KMS-11 (cell line): ENCODE data around the gene DNAJC1.
"Not testable (repeated sequence)": the region's sequence is repeated elsewhere in the genome, so short reads cannot be mapped to it uniquely, and the experiment has no call there.

ENCODE experiments used
- H2AFZ ChIP-seq: fragments of 200-600 bp; sonication (generic); 2 replicates; pipeline ENCODE4 v1.6.1; 2016; ENCODE audit warnings: antibody characterized with exemption, mixed run types, low read depth
- H3K27ac ChIP-seq: fragments of 200-600 bp; sonication (generic); 2 replicates; pipeline ENCODE4 v1.6.1; 2016; ENCODE audit warnings: mild to moderate bottlenecking, mixed run types
- H3K27me3 ChIP-seq: fragments of 200-600 bp; sonication (generic); 2 replicates; pipeline ENCODE4 v1.6.1; 2017; ENCODE audit warnings: mild to moderate bottlenecking, low read depth, mixed run types, moderate library complexity; ENCODE audit not compliant: insufficient read depth
- H3K36me3 ChIP-seq: fragments of 200-600 bp; sonication (generic); 2 replicates; pipeline ENCODE4 v1.6.1; 2017; ENCODE audit warnings: mild to moderate bottlenecking, mixed run types; ENCODE audit not compliant: insufficient read depth
- H3K4me1 ChIP-seq: fragments of 200-600 bp; sonication (generic); 2 replicates; pipeline ENCODE4 v1.6.1; 2016; ENCODE audit warnings: mild to moderate bottlenecking, low read depth, mixed run types; ENCODE audit not compliant: poor library complexity, severe bottlenecking
- H3K4me2 ChIP-seq: fragments of 200-600 bp; sonication (generic); 2 replicates; pipeline ENCODE4 v1.7.0; 2016; ENCODE audit warnings: mild to moderate bottlenecking, mixed run types
- H3K4me3 ChIP-seq: fragments of 200-600 bp; sonication (generic); IDR thresholded peaks from 2 replicates; pipeline ENCODE4 v1.6.1; 2017; ENCODE audit warnings: low read depth, low read length, mixed read lengths; ENCODE audit not compliant: insufficient read depth
- H3K79me2 ChIP-seq: fragments of 200-600 bp; sonication (generic); 2 replicates; pipeline ENCODE4 v1.6.1; 2016; ENCODE audit warnings: low read depth, mixed run types; ENCODE audit not compliant: insufficient read depth
- H3K9ac ChIP-seq: fragments of 200-600 bp; sonication (generic); 2 replicates; pipeline ENCODE4 v1.6.1; 2016; ENCODE audit warnings: mild to moderate bottlenecking, mixed run types
- H4K20me1 ChIP-seq: fragments of 200-600 bp; sonication (generic); 2 replicates; pipeline ENCODE4 v1.6.1; 2016; ENCODE audit warnings: mild to moderate bottlenecking, mixed run types; ENCODE audit not compliant: insufficient read depth
- TF ChIP-seq, protein P1 (sequence below): fragments of 200-600 bp; sonication (generic); conservative IDR thresholded peaks from 2 replicates; pipeline ENCODE4 v1.6.1; 2017; ENCODE audit warnings: low read depth, mild to moderate bottlenecking, antibody characterized with exemption, low read length, moderate library complexity, mixed read lengths

DNAJC1 gene

DNA sequence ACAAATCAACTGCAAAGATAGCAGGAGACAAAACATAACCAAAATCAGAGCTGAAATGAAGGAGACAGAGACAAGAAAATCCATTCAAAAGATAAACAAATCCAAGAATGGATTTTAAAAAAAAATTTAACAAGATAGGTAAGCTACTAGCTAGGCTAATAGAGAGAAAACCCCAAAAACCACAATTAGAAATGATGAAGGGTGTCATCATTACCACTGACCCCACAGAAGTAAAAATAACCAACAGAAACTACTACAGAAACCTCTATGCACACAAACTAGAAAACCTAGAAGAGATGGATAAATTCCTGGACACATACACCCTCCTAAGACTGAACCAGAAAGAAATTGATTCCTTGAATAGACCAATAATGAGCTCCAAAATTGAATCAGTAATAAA is 117.6 kb downstream of the DNAJC1 start:
- TF ChIP-seq, protein P1, sequence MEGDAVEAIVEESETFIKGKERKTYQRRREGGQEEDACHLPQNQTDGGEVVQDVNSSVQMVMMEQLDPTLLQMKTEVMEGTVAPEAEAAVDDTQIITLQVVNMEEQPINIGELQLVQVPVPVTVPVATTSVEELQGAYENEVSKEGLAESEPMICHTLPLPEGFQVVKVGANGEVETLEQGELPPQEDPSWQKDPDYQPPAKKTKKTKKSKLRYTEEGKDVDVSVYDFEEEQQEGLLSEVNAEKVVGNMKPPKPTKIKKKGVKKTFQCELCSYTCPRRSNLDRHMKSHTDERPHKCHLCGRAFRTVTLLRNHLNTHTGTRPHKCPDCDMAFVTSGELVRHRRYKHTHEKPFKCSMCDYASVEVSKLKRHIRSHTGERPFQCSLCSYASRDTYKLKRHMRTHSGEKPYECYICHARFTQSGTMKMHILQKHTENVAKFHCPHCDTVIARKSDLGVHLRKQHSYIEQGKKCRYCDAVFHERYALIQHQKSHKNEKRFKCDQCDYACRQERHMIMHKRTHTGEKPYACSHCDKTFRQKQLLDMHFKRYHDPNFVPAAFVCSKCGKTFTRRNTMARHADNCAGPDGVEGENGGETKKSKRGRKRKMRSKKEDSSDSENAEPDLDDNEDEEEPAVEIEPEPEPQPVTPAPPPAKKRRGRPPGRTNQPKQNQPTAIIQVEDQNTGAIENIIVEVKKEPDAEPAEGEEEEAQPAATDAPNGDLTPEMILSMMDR, result no peak
- Histone ChIP-seq H3K27me3 (no peaks in the 10 kb centered on the region), H3K36me3 (no peaks in the 10 kb centered on the region; the same call in 1 of the 2 replicates), H3K27ac (no peak overlapping the region; the same call in 1 of the 2 replicates), H3K9ac (no peak overlapping the region), H3K4me1 (peaks cover 67% of the 10 kb centered on the region), H3K79me2 (peaks cover 52% of the 10 kb centered on the region), H3K4me2 (peak overlapping the region; percentile 90), H3K4me3 (no peak overlapping the region), H2AFZ (no peak overlapping the region), H4K20me1 (no peaks in the 10 kb centered on the region)

DNA sequence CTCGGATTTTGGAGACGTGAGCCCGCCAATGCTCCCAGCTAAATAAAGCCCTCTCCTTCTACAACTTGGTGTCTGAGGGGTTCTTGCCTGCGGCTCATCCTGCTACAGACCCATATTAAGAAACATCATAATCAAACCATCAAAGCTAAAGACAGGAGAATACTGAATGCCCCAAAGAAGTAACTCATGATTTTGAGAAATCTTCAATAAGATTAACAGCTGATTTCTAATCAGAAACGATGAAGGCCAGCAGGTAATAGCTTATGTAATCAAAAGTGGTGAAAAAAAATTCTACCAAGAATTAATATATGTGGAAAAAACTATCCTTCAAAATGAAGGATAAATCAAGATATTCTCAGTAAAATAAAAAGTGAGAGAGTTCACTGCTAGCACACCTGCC is 130.3 kb downstream of the DNAJC1 start:
- Histone ChIP-seq H4K20me1 (no peaks in the 10 kb centered on the region), H3K9ac (no peak overlapping the region), H3K4me1 (peaks cover 25% of the 10 kb centered on the region), H3K36me3 (no peaks in the 10 kb centered on the region), H3K79me2 (no peaks in the 10 kb centered on the region), H3K27me3 (no peaks in the 10 kb centered on the region), H3K27ac (no peak overlapping the region), H3K4me3 (no peak overlapping the region), H3K4me2 (no peak overlapping the region), H2AFZ (no peak overlapping the region)
- TF ChIP-seq, protein P1, result no peak

DNA sequence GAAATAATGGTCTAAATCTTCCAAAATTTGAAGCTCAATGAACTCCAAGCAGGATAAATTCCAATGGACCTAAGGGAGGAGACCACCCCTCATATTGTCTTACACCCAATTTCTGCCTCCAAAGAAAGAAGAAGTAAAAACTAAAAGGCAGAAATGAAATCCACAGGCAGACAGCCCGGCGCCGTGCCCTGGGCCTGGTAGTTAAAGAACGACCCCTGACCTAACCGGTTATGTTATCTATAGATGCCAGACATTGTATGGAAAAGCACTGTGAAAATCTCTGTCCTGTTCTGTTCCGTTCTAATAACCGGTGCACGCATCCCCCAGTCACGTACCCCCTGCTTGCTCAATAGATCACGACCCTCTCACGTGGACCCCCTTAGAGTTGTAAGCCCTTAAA is 130.8 kb downstream of the DNAJC1 start:
- H3K79me2 ChIP-seq, H3K9ac ChIP-seq, H4K20me1 ChIP-seq, H3K4me2 ChIP-seq, H3K36me3 ChIP-seq, H2AFZ ChIP-seq, H3K27ac ChIP-seq, H3K27me3 ChIP-seq, H3K4me3 ChIP-seq: not testable (repeated sequence)
- peaks cover 25% of the 10 kb centered on the region for H3K4me1 ChIP-seq

DNA sequence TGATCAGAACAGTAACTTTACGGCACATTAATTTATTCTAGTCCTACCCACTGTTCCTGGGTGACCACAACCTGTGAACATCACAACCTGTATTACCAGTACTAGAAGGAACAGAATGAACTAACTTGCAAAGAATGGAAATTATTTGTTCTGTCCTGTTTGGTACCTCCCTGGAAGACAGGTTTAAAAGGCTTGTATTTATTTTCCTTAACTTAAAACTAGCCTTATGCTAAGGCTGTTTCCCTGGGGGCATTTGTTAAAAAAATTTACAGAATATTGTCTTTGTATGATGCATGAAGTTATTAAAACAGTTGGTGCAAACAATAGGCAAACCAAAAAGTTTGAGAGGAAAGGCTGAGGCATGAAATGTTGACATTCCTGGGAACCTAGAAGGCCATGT is 132.7 kb downstream of the DNAJC1 start:
- Histone ChIP-seq H3K79me2 (no peaks in the 10 kb centered on the region), H3K36me3 (no peaks in the 10 kb centered on the region), H3K4me2 (peak overlapping the region; percentile 33; the same call in 1 of the 2 replicates), H3K4me1 (peaks cover 25% of the 10 kb centered on the region), H3K4me3 (no peak overlapping the region), H3K9ac (no peak overlapping the region), H4K20me1 (no peaks in the 10 kb centered on the region), H3K27me3 (no peaks in the 10 kb centered on the region), H2AFZ (no peak overlapping the region), H3K27ac (no peak overlapping the region)
- TF ChIP-seq, protein P1, result no peak

DNA sequence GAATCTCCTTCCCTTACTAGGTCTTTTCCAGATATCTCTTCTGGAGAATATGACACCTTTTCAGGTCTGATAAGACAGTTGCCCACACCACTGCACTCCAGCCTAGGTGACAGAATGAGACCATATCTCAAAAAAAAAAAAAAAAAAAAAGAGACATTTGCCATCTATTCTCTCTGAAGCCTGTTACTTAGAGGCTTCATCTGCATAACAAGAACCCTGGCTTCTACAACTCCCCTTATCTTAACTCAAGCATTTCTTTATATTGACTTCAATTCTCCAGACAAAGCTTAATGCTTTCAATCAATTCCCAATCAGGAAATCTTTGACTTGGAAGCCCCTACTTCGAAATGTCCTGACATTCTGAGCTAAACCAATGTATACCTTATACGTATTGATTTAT is 134.4 kb downstream of the DNAJC1 start:
- H2AFZ ChIP-seq, H3K27me3 ChIP-seq, H3K36me3 ChIP-seq, H3K4me2 ChIP-seq, H4K20me1 ChIP-seq, H3K9ac ChIP-seq, H3K4me3 ChIP-seq, H3K27ac ChIP-seq, H3K79me2 ChIP-seq: not testable (repeated sequence)
- peaks cover 25% of the 10 kb centered on the region for H3K4me1 ChIP-seq
